NT2/D1 (cell line): Measurements from ENCODE around the gene C1orf116.

Source experiments
- SUZ12 ChIP-seq: IDR thresholded peaks from 2 replicates; pipeline ENCODE4 v1.6.1; 2011; ENCODE audit not compliant: insufficient read length, insufficient read depth; ENCODE audit errors: extremely low read depth
- ZNF274 ChIP-seq: IDR thresholded peaks from 2 replicates; pipeline ENCODE4 v1.6.1; 2011; ENCODE audit warnings: mild to moderate bottlenecking, low read depth, low read length

DNA sequence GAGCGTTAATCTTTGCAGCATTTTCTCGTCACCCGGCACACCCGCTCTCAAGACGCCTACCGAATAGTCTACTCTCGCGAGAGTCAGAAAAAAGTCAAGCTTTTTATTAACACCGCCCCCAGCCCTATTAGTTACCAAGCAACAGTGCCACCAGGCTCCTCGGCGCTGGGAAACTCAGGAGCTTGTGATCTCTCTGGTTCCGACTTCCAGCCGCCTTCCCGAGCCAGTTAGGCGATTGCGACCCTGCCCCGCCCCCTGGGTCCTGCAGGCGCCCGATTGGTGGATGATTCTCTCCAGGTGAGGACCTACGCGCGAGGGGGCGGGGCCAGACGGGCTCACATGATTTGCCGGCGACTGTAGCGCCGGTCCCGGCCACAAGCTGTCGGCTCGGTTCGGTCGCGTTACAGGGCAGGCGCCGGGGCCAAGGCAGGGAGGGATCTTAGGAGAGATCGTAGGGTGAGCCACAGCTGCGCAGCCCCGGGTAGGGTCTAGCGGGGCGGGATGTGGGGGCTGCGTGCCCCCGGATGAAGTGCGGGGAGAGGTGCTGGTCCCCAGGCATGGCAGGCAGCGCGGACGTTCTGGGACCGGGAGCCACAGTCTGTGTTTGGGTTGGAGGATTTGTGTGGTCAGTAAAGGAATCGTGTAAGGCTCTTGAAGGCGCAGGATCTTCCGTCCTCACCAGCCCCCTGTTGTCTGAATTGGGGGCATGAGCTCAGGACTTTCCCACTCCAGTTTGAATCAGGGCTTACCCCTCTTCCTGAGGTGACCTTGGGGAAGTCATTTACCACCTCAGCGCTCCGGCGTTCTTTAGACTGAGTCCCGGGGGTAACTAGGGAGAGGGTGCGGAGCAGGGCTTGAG lies 20.6 kb upstream of the C1orf116 start, which contains the start of gene PFKFB2:
- TF ChIP-seq SUZ12, result no peak
- no peak for TF ChIP-seq ZNF274
